Gastroesophageal sphincter (tissue), 3 donors: Measurements from ENCODE around the gene PKP3.

Experiments used
- EP300 ChIP-seq: sonication (generic); formaldehyde crosslinking; IDR thresholded peaks from one replicate; pipeline ENCODE4 v1.6.1; 2017; ENCODE audit warnings: antibody characterized with exemption, mild to moderate bottlenecking
- POLR2A ChIP-seq, 2 donors: fragments of 450-650 bp; IDR thresholded peaks; one replicate each; pipeline ENCODE4 v1.6.1; 2017; ENCODE audit warnings: antibody characterized with exemption in 2 of 2, mild to moderate bottlenecking in 2 of 2, moderate library complexity in 1 of 2
- TF ChIP-seq, protein P1 (sequence below), 4 experiments: fragments of 200-600 bp in 2 of 4; fragments of 450-650 bp in 2 of 4; sonication (generic) in 1 of 4; IDR thresholded peaks; one replicate each; pipeline ENCODE4 v1.5.1; 2017 to 2019; ENCODE audit warnings: antibody characterized with exemption in 4 of 4, mild to moderate bottlenecking in 2 of 4, moderate library complexity in 2 of 4

DNA sequence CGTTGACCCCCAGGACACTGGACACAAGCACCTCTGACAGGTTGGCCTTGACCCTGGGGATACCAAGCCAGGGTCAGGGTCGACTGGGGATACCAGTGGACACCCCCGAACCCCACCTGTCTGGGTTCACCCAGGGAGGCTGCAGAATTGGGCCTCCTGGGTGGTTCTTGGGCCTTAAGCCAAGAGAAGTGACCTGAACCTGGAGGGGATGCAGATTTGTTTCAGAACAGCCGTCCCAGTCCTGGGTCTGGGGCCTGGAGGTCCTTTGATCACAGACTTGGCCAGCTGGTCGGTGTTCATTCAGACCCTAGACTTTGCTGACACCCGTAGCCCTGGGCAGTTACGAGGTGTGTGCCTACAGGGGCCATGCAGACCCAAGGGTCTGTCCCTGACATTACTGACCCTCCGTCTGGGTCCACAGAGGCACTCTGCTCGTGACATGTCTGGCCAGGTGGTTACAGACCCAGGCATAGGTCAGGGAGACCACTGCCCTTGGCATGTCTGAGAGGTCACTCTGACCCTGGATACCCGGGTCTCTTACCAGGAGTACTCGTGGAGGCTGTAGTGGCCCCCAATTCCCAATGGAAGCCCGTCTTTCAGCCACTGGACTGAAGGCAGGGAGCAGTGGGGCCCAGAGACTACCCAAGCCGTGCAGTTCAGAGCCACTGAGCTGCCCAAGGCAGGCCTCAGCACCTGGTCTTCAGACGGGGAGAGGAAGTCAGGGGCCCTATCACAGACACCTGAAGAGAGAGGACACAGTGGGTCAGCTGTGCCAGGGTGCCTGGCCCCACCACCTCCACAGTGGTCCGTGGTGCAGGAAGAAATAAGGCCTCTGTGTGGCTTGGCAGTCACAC, 14.4 kb downstream of the PKP3 start:
- TF ChIP-seq, protein P1, sequence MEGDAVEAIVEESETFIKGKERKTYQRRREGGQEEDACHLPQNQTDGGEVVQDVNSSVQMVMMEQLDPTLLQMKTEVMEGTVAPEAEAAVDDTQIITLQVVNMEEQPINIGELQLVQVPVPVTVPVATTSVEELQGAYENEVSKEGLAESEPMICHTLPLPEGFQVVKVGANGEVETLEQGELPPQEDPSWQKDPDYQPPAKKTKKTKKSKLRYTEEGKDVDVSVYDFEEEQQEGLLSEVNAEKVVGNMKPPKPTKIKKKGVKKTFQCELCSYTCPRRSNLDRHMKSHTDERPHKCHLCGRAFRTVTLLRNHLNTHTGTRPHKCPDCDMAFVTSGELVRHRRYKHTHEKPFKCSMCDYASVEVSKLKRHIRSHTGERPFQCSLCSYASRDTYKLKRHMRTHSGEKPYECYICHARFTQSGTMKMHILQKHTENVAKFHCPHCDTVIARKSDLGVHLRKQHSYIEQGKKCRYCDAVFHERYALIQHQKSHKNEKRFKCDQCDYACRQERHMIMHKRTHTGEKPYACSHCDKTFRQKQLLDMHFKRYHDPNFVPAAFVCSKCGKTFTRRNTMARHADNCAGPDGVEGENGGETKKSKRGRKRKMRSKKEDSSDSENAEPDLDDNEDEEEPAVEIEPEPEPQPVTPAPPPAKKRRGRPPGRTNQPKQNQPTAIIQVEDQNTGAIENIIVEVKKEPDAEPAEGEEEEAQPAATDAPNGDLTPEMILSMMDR (IDR thresholded peaks at IDR 0.05): no peak
- TF ChIP-seq EP300 (no peak), POLR2A (IDR thresholded peaks at IDR 0.05) (no peak)
